Activated CD4-positive, alpha-beta T cell treated with anti-CD3 and anti-CD28 coated beads for 36 hours (primary cell): ENCODE data around the gene GRN. TPM values are rescaled to one million over a fixed set of nuclear protein-coding genes. Genes with fewer than 3 reads are reported as not detected.

ENCODE experiments used
- ATAC-seq: fragments of 200-7000 bp; cut with Tn5 transposase; one replicate; pipeline ENCODE4 v1.10.0; 2021; ENCODE audit warnings: mild to moderate bottlenecking, moderate library complexity
- CTCF ChIA-PET: fragments of 350-600 bp; sonication (Branson Sonifier 250); formaldehyde crosslinking; loops from one replicate; lab custom pipeline; 2021; ENCODE audit warnings: antibody characterized with exemption; lab: Charles Lee
- POLR2A ChIA-PET: fragments of 350-600 bp; sonication (Branson Sonifier 250); formaldehyde crosslinking; loops from one replicate; lab custom pipeline; 2021; ENCODE audit warnings: antibody characterized with exemption, inconsistent platforms; lab: Charles Lee
- DNase-seq: peaks from one replicate; pipeline ENCODE4 v3.0.0-alpha.2; 2020
- H3K27ac Mint-ChIP-seq: one replicate; pipeline ENCODE4 v1.8.0; 2021; ENCODE audit warnings: mixed read lengths
- H3K27me3 Mint-ChIP-seq: one replicate; pipeline ENCODE4 v1.8.0; 2021; ENCODE audit warnings: mixed read lengths
- H3K36me3 Mint-ChIP-seq: one replicate; pipeline ENCODE4 v1.8.0; 2021; ENCODE audit warnings: low read depth, mixed read lengths
- H3K4me1 Mint-ChIP-seq: one replicate; pipeline ENCODE4 v1.8.0; 2021; ENCODE audit warnings: mixed read lengths
- H3K4me3 Mint-ChIP-seq: one replicate; pipeline ENCODE4 v1.8.0; 2021; ENCODE audit warnings: mild to moderate bottlenecking, moderate library complexity, mixed read lengths
- H3K9me3 Mint-ChIP-seq: one replicate; pipeline ENCODE4 v1.8.0; 2021; ENCODE audit warnings: low read depth, mixed read lengths
- intact Hi-C, 2 experiments: fragments of 100-400 bp; cut with DNase I in 1 of 2; cut with micrococcal nuclease in 1 of 2; formaldehyde crosslinking; loops; one replicate each; pipeline versions ENCODE4 v1.14.2 to v1.15.1; 2022 to 2024; cut with DNase I, micrococcal nuclease
- total RNA-seq, 2 experiments: library from RNA; stranded (reverse); gene quantifications; one replicate each; pipeline ENCODE4 v1.2.3, GENCODE V29; 2021

GRN gene
- 10 to 100 TPM; 35.4 to 68.0 TPM for total RNA-seq

DNA sequence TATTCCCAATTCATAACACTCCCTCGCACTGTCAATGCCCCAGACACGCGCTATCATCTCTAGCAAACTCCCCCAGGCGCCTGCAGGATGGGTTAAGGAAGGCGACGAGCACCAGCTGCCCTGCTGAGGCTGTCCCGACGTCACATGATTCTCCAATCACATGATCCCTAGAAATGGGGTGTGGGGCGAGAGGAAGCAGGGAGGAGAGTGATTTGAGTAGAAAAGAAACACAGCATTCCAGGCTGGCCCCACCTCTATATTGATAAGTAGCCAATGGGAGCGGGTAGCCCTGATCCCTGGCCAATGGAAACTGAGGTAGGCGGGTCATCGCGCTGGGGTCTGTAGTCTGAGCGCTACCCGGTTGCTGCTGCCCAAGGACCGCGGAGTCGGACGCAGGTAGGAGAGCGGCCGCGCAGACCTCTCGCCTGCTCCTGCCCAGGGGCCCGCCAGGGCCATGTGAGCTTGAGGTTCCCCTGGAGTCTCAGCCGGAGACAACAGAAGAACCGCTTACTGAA, at the start of gene GRN:
Gene GRN, plus strand, starts transcription at position 364 of the 515 bp plus-strand sequence. CDS start 3,863 bp downstream, outside the sequence.
- peak; percentile 99 for ATAC-seq
- Mint-ChIP-seq H3K4me1 (peaks cover 11% of the 10 kb centered on the region), H3K36me3 (no peaks in the 10 kb centered on the region), H3K9me3 (no peaks in the 10 kb centered on the region), H3K27ac (peak within 1 kb of the TSS; percentile 80), H3K27me3 (no peaks in the 10 kb centered on the region), H3K4me3 (peak within 1 kb of the TSS; percentile 87)
- ChIA-PET POLR2A (interaction anchor here (0.6 to 1.0 kb wide), 3 partner anchors 13 to 478 kb away, joined by 3 to 5 read pairs (median 4); no protein-coding TSS in a partner anchor), CTCF (interaction anchor here (0.6 to 3.2 kb wide), 28 partner anchors 10 to 464 kb away, joined by 3 to 40 read pairs (median 4); partner anchors contain the start of genes FAM171A2, SLC25A39, TMUB2 and UBTF)
- peak; percentile 92 for DNase-seq
- intact Hi-C loops = loop anchor here (1.0 to 2.0 kb wide), 13 partner anchors 14 to 338 kb away; partner anchors contain the start of genes FAM171A2 (in 1 of the 2), GPATCH8 (in 1 of the 2), RUNDC3A (in 1 of the 2) and SLC25A39 (in 1 of the 2)

DNA sequence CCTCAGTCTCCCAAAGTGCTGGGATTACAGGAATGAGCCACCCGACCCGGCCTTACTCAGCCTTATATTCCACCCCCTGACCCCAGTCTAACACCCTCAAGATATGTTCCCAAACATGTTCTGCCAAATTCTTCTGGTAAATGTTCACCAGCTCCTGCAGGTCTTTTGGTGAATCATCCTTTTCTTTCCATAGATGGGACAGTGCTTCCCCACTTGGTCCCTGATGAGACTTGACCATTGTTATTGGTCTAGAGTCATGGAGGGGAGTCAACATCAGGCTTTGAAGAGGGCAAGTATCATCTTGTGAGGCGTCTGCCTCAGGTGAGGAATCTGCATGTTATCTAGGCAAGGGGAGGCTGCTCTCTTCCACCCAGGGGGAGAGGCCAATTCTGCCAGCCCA, 47.1 kb upstream of the GRN start:
- H3K4me1 Mint-ChIP-seq = no peaks in the 10 kb centered on the region
- H3K27ac Mint-ChIP-seq = no peak overlapping the region
- H3K27me3 Mint-ChIP-seq = no peaks in the 10 kb centered on the region
- ChIA-PET CTCF (no interaction called here), POLR2A (interaction anchor here (0.6 kb wide), 1 partner anchor 32 kb away, joined by 3 read pairs; no protein-coding TSS in a partner anchor)
- no peak for DNase-seq
- ATAC-seq = no peak
- no peaks in the 10 kb centered on the region for H3K9me3 Mint-ChIP-seq
- H3K36me3 Mint-ChIP-seq = no peaks in the 10 kb centered on the region
- intact Hi-C loops = no loop called here
- H3K4me3 Mint-ChIP-seq = no peak overlapping the region

GRCh38 chr17:44304651-44305050, 40.5 kb upstream of the GRN start:
- Mint-ChIP-seq H3K36me3 (no peaks in the 10 kb centered on the region), H3K4me3 (no peak overlapping the region), H3K9me3 (no peaks in the 10 kb centered on the region), H3K27me3 (peaks cover 20% of the 10 kb centered on the region), H3K4me1 (peaks cover 5% of the 10 kb centered on the region), H3K27ac (no peak overlapping the region)
- POLR2A ChIA-PET = no interaction called here
- intact Hi-C loops = no loop called here
- DNase-seq = no peak
- CTCF ChIA-PET = interaction anchor here (1.2 to 1.8 kb wide), 3 partner anchors 26 to 101 kb away, joined by 3 to 7 read pairs (median 6); no protein-coding TSS in a partner anchor
- ATAC-seq = no peak

DNA sequence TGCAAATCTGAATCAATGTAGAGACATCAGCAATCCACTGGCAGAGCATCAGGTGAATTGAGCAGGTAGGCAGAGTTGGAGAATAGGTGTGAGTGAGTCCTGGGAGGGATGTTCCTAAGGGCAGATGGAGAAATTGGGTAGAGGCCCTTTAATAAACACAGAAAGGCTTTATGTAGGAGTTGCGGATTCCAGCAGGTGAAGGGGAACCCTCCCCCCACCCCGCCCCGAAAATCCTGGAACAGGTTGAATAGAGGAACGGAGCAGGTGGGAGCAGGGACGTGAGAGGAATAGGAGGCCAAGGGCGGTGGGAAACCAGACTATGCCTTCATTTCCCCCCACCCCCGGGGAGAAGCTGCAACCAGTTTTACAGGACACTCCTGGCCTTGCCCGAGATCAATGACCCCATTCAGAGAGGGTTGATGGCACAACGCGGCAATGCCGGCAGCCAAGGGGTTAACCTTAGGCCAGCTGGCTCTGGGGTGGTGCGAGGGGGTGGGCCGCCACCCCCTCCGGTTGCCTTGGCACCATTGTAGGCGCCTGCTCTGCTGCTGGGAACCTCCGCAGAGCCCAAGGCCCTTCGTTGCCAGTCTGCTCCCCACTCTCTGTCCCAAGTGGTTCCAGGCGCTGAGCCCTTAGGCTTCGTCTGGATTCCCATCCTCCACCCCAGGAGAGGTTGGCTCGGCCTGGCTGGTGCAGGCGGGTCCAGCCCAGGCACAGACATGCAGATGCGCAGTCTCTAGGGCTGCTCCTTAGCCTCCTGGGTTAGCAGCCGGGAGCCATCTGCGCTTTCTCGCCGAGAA, 37.5 kb upstream of the GRN start:
- peaks cover 23% of the 10 kb centered on the region for H3K27me3 Mint-ChIP-seq
- no peaks in the 10 kb centered on the region for H3K9me3 Mint-ChIP-seq
- ChIA-PET POLR2A (interaction anchor here (0.6 to 1.1 kb wide), 2 partner anchors 86 to 223 kb away, joined by 4 to 8 read pairs; no protein-coding TSS in a partner anchor), CTCF (interaction anchor here (0.8 kb wide), 1 partner anchor 69 kb away, joined by 3 read pairs; no protein-coding TSS in a partner anchor)
- ATAC-seq (peak; percentile 40), DNase-seq (no peak)
- peaks cover 5% of the 10 kb centered on the region for H3K4me1 Mint-ChIP-seq
- intact Hi-C loops = loop anchor here in 1 of 2 experiments (1.0 kb wide), 3 partner anchors 17 to 86 kb away; partner anchors contain the start of genes GRN and SLC25A39
- H3K4me3 Mint-ChIP-seq = no peak overlapping the region
- H3K36me3 Mint-ChIP-seq = no peaks in the 10 kb centered on the region
- no peak overlapping the region for H3K27ac Mint-ChIP-seq

- CTCF ChIA-PET = interaction anchor here (0.8 kb wide), 1 partner anchor 68 kb away, joined by 3 read pairs; no protein-coding TSS in a partner anchor
- Mint-ChIP-seq H3K27me3 (peaks cover 28% of the 10 kb centered on the region), H3K27ac (no peak within 1 kb of the TSS), H3K9me3 (no peaks in the 10 kb centered on the region), H3K4me3 (no peak within 1 kb of the TSS), H3K36me3 (no peaks in the 10 kb centered on the region), H3K4me1 (peaks cover 5% of the 10 kb centered on the region)
- DNase-seq (peak; percentile 91), ATAC-seq (peak; percentile 91)
- POLR2A ChIA-PET = interaction anchor here (0.6 to 1.1 kb wide), 2 partner anchors 87 to 222 kb away, joined by 4 to 8 read pairs; no protein-coding TSS in a partner anchor
- intact Hi-C loops = loop anchor here in 1 of 2 experiments (1.0 kb wide), 3 partner anchors 16 to 87 kb away; partner anchors contain the start of genes GRN and SLC25A39
These were observed 36.7 kb upstream of the GRN start, which contains the start of gene RUNDC3A for GRCh38 chr17:44308320-44308818. Gene RUNDC3A (plus strand): TSS chr17:44308601. CDS start chr17:44308833, 232 bp downstream.

DNA sequence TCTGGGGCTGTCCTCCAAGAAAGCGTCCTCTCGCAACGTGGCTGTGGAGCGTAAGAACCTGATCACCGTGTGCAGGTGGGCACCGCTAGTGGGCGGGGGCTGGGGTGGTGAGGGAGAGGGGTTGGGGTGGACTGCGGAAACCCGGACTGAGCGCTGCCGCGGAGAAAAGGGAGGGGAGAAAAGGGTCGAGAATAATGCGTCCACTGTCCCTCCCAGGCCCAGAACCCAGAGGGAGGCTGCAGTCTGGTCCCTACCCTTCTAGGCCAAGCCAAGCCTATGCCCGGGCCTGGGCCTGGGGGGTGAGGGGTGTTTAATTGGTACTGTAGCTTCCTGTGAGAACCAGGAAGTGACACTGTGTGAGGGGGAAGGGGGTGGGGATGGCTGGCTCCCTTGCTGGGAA, 36.2 kb upstream of the GRN start:
- no peak for ATAC-seq

GRCh38 chr17:44309472-44309871, 35.6 kb upstream of the GRN start:
- CTCF ChIA-PET = interaction anchor here (0.9 to 1.7 kb wide), 2 partner anchors 21 to 36 kb away, joined by 3 to 4 read pairs; no protein-coding TSS in a partner anchor
- ATAC-seq (no peak), DNase-seq (no peak)
- Mint-ChIP-seq H3K4me3 (no peak overlapping the region), H3K4me1 (peaks cover 5% of the 10 kb centered on the region), H3K27me3 (peaks cover 31% of the 10 kb centered on the region), H3K36me3 (no peaks in the 10 kb centered on the region), H3K27ac (no peak overlapping the region), H3K9me3 (no peaks in the 10 kb centered on the region)
- intact Hi-C loops = no loop called here
- POLR2A ChIA-PET = no interaction called here

More for the DNA sequence above, 36.2 kb upstream of the GRN start:
- Mint-ChIP-seq H3K9me3 (no peaks in the 10 kb centered on the region), H3K36me3 (no peaks in the 10 kb centered on the region), H3K27me3 (peaks cover 28% of the 10 kb centered on the region), H3K4me1 (peaks cover 5% of the 10 kb centered on the region), H3K27ac (no peak overlapping the region), H3K4me3 (no peak overlapping the region)
- intact Hi-C loops = loop anchor here in 1 of 2 experiments (1.0 kb wide), 3 partner anchors 15 to 88 kb away; partner anchors contain the start of genes GRN and SLC25A39
- no peak for DNase-seq
- ChIA-PET CTCF (interaction anchor here (0.8 kb wide), 1 partner anchor 67 kb away, joined by 3 read pairs; no protein-coding TSS in a partner anchor), POLR2A (interaction anchor here (1.1 kb wide), 1 partner anchor 88 kb away, joined by 4 read pairs; no protein-coding TSS in a partner anchor)

GRCh38 chr17:44310188-44310587, 34.9 kb upstream of the GRN start:
- H3K27ac Mint-ChIP-seq = no peak overlapping the region
- H3K4me1 Mint-ChIP-seq = peaks cover 5% of the 10 kb centered on the region
- no peaks in the 10 kb centered on the region for H3K36me3 Mint-ChIP-seq
- ATAC-seq (no peak), DNase-seq (no peak)
- peaks cover 31% of the 10 kb centered on the region for H3K27me3 Mint-ChIP-seq
- no peak overlapping the region for H3K4me3 Mint-ChIP-seq
- CTCF ChIA-PET = interaction anchor here (0.9 to 1.7 kb wide), 2 partner anchors 21 to 36 kb away, joined by 3 to 4 read pairs; no protein-coding TSS in a partner anchor
- intact Hi-C loops = no loop called here
- POLR2A ChIA-PET = no interaction called here
- H3K9me3 Mint-ChIP-seq = no peaks in the 10 kb centered on the region

DNA sequence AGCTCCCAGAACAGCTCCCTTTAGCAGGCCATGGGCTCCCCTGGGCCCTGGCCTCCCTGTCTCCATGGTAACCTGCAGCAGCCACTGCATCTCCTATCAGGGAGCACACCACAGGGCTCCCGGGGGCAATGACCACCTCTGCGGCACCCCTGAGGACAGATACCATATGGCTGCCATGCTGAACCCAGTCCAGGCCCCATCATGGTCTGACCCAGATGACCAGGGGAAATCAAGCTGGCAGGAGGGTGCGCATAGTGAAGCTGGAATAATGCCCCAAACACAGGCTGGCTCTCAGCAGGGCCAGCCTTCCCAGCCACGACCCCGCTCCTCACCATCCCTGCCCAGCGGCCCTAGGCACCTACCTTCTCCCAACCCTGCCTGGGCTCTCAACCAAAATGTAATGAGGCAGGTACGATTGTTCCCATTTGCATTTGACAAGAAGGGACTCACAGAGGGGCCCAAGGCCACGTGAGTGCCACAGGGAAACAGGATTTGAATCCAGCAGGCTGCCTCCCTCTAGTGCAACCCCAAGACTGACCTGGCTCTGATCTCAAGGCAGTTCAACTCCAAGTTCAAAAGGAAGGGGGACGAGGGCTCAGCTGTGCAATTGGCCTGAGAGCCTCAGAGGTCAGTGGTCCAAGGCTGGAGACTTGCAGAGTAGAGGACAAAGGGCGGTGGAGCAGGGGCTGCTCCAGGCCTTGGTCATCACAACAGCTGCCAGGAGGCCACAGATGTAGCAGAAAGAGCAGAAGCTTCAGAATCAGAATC, 34.3 kb upstream of the GRN start:
- intact Hi-C loops = no loop called here
- no peak overlapping the region for H3K27ac Mint-ChIP-seq
- ATAC-seq (no peak), DNase-seq (no peak)
- peaks cover 10% of the 10 kb centered on the region for H3K4me1 Mint-ChIP-seq
- no peaks in the 10 kb centered on the region for H3K36me3 Mint-ChIP-seq
- peaks cover 36% of the 10 kb centered on the region for H3K27me3 Mint-ChIP-seq
- H3K9me3 Mint-ChIP-seq = no peaks in the 10 kb centered on the region
- ChIA-PET CTCF (interaction anchor here (1.7 kb wide), 1 partner anchor 20 kb away, joined by 4 read pairs; no protein-coding TSS in a partner anchor), POLR2A (no interaction called here)
- H3K4me3 Mint-ChIP-seq = no peak overlapping the region

GRCh38 chr17:44311562-44312181, 33.4 kb upstream of the GRN start:
- ChIA-PET POLR2A (no interaction called here), CTCF (no interaction called here)
- DNase-seq (no peak), ATAC-seq (no peak)
- Mint-ChIP-seq H3K9me3 (no peaks in the 10 kb centered on the region), H3K4me1 (peaks cover 16% of the 10 kb centered on the region), H3K27me3 (peaks cover 39% of the 10 kb centered on the region), H3K36me3 (no peaks in the 10 kb centered on the region), H3K4me3 (no peak overlapping the region), H3K27ac (no peak overlapping the region)
- intact Hi-C loops = no loop called here
